GM21723 (cell line): ENCODE measurements around the gene OR52B4.
"Not testable (repeated sequence)": the region's sequence is repeated elsewhere in the genome, so short reads cannot be mapped to it uniquely, and the experiment has no call there.

Source experiments
- ATAC-seq: cut with Tn5 transposase; IDR thresholded peaks from one replicate; pipeline ENCODE4 v1.9.1; 2021; ENCODE audit warnings: mild to moderate bottlenecking, moderate library complexity; ENCODE audit not compliant: unreplicated experiment

OR52B4 gene

DNA sequence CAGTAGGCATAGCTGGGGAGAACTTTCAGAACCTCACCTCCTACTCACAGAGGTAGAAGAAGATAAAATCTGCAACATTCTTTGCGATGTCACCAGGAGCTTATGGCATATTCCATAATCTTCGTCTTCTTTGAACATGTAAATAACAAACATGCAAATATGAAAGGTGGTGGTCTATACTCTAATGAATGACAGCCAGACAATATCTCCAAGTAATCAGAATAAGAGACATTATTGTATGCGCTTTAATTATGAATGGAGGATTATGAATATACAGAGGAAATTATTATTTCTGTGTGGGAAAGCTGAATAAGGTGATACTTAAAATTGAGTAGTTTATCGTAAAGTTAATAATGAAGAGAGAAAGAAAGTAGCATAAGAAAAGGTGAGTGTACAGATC, at the start of gene OR52B4:
Gene OR52B4 (minus strand): TSS at position 101 of the 400 bp plus-strand sequence. CDS start 91 bp downstream, at position 10.
- ATAC-seq, result no peak

- ATAC-seq, result no peak
Observed at GRCh38 chr11:4416816-4417215, 48.6 kb upstream of the OR52B4 start.

GRCh38 chr11:4416306-4416705, 48.1 kb upstream of the OR52B4 start:
- ATAC-seq, result no peak

- not testable (repeated sequence) for ATAC-seq
Observed at GRCh38 chr11:4406206-4406605, 38.0 kb upstream of the OR52B4 start.

DNA sequence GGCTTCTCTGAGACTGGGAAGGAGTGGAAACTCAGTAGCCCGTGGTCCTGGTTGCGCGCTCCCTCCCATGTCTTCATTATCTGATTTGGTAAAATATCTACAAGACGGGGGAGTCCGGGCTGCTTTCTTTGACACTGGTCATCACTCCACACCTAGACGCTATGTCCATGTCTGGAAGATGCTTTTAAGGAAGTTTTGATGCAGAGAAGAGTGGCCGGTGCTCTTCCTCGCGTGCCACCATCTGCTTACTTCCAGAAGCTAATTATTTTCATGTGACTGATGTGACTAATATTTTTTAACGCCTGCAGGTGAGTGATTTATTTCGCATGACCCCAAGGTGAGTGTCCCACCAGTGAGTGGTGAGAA, 25.7 kb upstream of the OR52B4 start:
- peak; percentile 26 for ATAC-seq

DNA sequence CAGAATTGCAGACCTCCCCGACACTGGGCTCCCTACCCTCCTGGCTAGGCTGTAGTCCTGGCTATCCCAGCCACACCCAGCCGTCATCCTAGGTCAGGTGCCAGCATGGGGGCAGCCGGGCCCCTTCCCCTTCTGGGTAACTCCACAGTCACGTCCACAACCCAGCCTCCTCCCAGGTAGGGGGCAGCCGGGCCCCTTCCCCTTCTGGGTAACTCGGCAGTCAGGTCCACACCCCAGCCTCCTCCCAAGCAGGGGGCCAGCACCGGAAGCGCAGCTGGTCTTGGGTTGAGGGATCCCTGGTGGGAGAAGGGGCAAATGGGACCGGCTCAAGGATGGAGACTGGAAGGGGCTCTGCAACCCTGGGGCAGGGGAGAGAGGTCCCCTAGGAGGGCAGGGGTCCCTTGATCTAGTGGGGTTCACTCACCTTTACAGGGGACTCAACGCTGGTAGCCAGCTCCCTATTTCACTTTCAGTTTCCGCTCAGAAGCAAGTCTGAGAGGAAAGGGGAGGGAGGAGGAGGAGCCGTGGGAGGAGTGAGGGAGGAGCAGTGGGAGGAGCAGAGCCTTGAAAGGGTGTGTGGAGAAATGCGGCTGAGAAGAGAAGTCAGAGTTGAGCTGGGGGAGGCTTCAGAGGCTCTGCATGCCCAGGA, 25.1 kb upstream of the OR52B4 start, which contains the start of gene TRIM21:
Gene TRIM21 (minus strand): TSS at position 494 of the 649 bp plus-strand sequence. CDS start 3,293 bp downstream, outside the sequence.
- peak; percentile 100 for ATAC-seq

DNA sequence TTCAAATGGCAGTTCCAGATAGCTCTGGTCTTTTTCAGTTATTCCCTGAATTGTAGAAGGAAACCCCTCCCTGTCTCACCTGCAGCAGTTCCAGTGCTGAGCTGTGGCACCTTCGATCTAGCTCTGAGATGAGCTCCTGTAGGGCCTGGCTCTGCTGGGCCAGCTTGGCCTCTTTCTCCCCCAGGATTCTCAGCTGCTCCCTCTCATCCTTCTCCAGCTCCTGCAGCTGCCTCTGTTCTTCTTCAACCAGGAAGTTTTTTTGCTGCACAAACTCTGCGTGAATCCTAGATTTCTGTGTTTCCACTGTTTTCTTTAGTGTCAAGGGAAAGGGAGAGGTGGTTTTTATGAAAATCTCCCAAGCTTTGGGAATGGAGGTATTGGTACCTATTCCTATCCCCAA, 20.0 kb upstream of the OR52B4 start:
- no peak for ATAC-seq

DNA sequence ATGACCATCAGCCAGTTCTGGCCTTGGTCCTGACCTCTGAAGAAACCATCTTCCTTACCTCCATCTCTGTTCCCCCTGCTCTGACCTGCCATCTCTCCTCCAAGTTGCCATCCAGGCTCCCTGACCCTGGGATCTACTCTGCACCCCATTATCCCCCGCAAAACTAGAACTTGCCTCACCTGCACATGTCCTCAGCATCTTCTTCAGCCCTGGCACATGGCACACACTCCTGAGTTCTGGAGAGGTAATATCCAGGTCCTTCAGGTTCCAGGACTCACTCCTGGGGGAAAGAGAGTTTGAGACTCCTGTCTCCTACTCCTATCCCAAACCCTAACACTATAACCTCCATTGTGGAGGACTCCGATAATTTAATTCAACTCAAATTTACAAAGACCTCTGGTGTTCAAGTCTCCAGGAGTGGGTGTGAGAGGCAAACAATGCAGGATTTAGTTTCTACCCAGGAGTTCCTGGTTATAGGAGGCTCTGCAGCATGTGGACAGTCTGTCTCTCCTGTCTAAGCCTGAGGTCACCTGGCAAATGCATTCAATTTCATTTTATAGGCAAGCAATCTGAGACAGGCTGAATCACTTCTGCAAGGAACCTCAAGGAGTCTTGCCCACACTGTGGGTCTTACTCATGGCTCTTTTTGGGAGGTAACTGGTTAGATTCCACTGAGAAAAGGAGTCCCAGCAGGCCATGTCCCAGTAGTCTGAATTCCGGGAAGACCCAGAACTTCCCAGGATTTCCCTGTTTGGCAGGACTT, 18.0 kb upstream of the OR52B4 start:
- ATAC-seq, result no peak

- ATAC-seq, result no peak
Observed at GRCh38 chr11:4381901-4382300, 13.7 kb upstream of the OR52B4 start.

DNA sequence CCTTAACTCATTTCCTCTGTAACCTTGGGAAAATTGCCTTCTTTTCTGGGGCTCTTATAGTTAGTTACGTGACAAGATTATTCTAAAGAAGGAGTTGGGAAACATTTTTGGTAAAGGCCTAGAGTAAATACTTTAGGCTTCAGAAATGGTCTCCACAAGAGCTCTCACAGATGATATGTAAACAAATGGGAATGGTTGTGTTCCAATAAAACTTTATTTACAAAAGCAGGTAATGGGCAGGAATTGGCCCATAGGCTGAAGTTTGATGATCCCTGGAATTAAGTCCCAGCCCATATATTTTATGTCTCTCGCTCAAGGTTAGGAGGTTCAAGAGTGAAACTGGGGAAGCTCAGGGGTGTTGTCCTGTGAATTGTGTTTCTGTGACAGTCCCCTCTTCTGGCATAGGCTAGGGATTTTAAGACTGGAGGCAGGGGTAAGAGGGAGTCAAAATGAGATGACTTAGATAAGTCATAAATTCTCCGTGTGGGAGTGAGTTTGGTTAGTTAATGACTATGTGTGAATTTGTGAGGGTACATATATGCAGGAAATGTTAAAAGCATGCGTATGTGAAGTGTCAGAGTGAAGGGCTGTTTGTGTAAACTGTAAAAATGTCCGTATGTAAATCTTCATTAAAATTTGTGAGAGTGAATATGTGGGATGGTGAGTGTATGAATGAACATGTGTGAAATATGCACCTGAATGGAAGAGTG, 7.4 kb upstream of the OR52B4 start:
- ATAC-seq, result no peak

- no peak for ATAC-seq
Observed at GRCh38 chr11:4370166-4370565, 2.0 kb upstream of the OR52B4 start.

GRCh38 chr11:4348142-4348541, 20.0 kb downstream of the OR52B4 start:
- ATAC-seq, result not testable (repeated sequence)

GRCh38 chr11:4345366-4345765, 22.8 kb downstream of the OR52B4 start:
- not testable (repeated sequence) for ATAC-seq

GRCh38 chr11:4334356-4334755, 33.8 kb downstream of the OR52B4 start:
- not testable (repeated sequence) for ATAC-seq
